HepG2 (cell line): Measurements from ENCODE around the gene TRIM67. TPM values are rescaled to one million over a fixed set of nuclear protein-coding genes. Genes with fewer than 3 reads are reported as not detected.

Experiments
- ERF ChIP-seq: IDR thresholded peaks from 2 replicates; pipeline ENCODE4 v1.6.1; 2018; ENCODE audit warnings: missing biosample characterization, missing genetic modification reagents
- FOSL2 ChIP-seq: sonication (generic); formaldehyde crosslinking; IDR thresholded peaks from 2 replicates; pipeline ENCODE4 v1.4.0; 2020; ENCODE audit warnings: missing genetic modification reagents
- JARID2 ChIP-seq: sonication (generic); formaldehyde crosslinking; IDR thresholded peaks from 2 replicates; pipeline ENCODE4 v1.8.1; 2023; ENCODE audit warnings: missing genetic modification reagents, inconsistent platforms; ENCODE audit not compliant: insufficient replicate concordance
- MBNL3 ChIP-seq: fragments of 250-450 bp; sonication (Bioruptor Pico); conservative IDR thresholded peaks from 2 replicates; pipeline ENCODE4 v1.8.0; 2022; ENCODE audit warnings: mild to moderate bottlenecking, inconsistent platforms
- SIX1 ChIP-seq: sonication (generic); formaldehyde crosslinking; IDR thresholded peaks from 2 replicates; pipeline ENCODE4 v1.4.0; 2020; ENCODE audit warnings: missing genetic modification reagents, borderline replicate concordance
- TEAD2 ChIP-seq: sonication (generic); formaldehyde crosslinking; IDR thresholded peaks from 2 replicates; pipeline ENCODE4 v1.9.0; 2021; ENCODE audit warnings: missing genetic modification reagents
- TOE1 ChIP-seq: sonication (generic); formaldehyde crosslinking; IDR thresholded peaks from 2 replicates; pipeline ENCODE4 v1.4.0; 2020; ENCODE audit warnings: mild to moderate bottlenecking, missing genetic modification reagents
- TOPORS ChIP-seq: sonication (generic); formaldehyde crosslinking; IDR thresholded peaks from 2 replicates; pipeline ENCODE4 v1.8.0; 2023; ENCODE audit warnings: mild to moderate bottlenecking, missing genetic modification reagents
- ZMYM4 ChIP-seq: sonication (generic); formaldehyde crosslinking; IDR thresholded peaks from 2 replicates; pipeline ENCODE4 v1.8.1; 2023; ENCODE audit warnings: mild to moderate bottlenecking, missing genetic modification reagents
- ZNF101 ChIP-seq: sonication (generic); formaldehyde crosslinking; IDR thresholded peaks from 2 replicates; pipeline ENCODE4 v1.4.0; 2020; ENCODE audit warnings: mild to moderate bottlenecking, low read depth, missing genetic modification reagents, borderline replicate concordance
- ZNF496 ChIP-seq: sonication (generic); formaldehyde crosslinking; IDR thresholded peaks from 2 replicates; pipeline ENCODE4 v1.8.1; 2023; ENCODE audit warnings: mild to moderate bottlenecking, moderate library complexity, missing genetic modification reagents; ENCODE audit not compliant: insufficient replicate concordance
- ZNF841 ChIP-seq: sonication (generic); formaldehyde crosslinking; IDR thresholded peaks from 2 replicates; pipeline ENCODE4 v1.8.1; 2023; ENCODE audit warnings: missing genetic modification reagents, borderline replicate concordance
- polyA plus RNA-seq, 8 experiments: library from polyadenylated mRNA; depleted of rRNA in 3 of 8; stranded (reverse) in 7 of 8; unstranded in 1 of 8; fragments of >200 nt; fragmentation: Illumina TruSeq in 4 of 8; extraction: Trizol in 4 of 8; gene quantifications; 2 replicates each; pipeline versions ENCODE4 v1.2.1 to v1.2.3, GENCODE V29; 2011 to 2016; ENCODE audit warnings: low read depth in 4 of 8, missing spikeins in 1 of 8, mixed read lengths in 1 of 8; ENCODE audit not compliant: insufficient read depth in 1 of 8
- total RNA-seq, 5 experiments: library from RNA; depleted of rRNA; stranded (reverse); fragments of >200 nt; fragmentation: Illumina TruSeq; extraction: Trizol; gene quantifications; 2 replicates each; pipeline ENCODE4 v1.2.3, GENCODE V29; 2016; ENCODE audit warnings: low read depth in 1 of 5
- TF ChIP-seq, protein P1 (sequence below): sonication (generic); formaldehyde crosslinking; IDR thresholded peaks from 2 replicates; pipeline ENCODE4 v1.4.0; 2020; ENCODE audit warnings: missing genetic modification reagents, mild to moderate bottlenecking, borderline replicate concordance
- TF ChIP-seq, protein P2 (sequence below): IDR thresholded peaks from 2 replicates; pipeline ENCODE4 v1.6.1; 2016; ENCODE audit warnings: missing compliant biosample characterization, missing genetic modification reagents, borderline replicate concordance
- TF ChIP-seq, protein P3 (sequence below): IDR thresholded peaks from 2 replicates; pipeline ENCODE4 v1.4.0; 2020; ENCODE audit warnings: mild to moderate bottlenecking, missing genetic modification reagents
- TF ChIP-seq, protein P4 (sequence below): sonication (generic); formaldehyde crosslinking; IDR thresholded peaks from 2 replicates; pipeline ENCODE4 v1.8.1; 2022; ENCODE audit warnings: low read depth, mild to moderate bottlenecking, missing genetic modification reagents
- TF ChIP-seq, protein P5 (sequence below): sonication (generic); formaldehyde crosslinking; IDR thresholded peaks from 2 replicates; pipeline ENCODE4 v1.4.0; 2020; ENCODE audit warnings: mild to moderate bottlenecking, missing genetic modification reagents
- TF ChIP-seq, protein P6 (sequence below): sonication (generic); IDR thresholded peaks from 2 replicates; pipeline ENCODE4 v1.6.1; 2016; ENCODE audit warnings: low read depth, borderline replicate concordance

TRIM67 gene
- total and polyA plus RNA-seq, 2 of the 13 experiments (the other 11 are each of a cell fraction or from before 2014, with no cell fraction given) = not detected

DNA sequence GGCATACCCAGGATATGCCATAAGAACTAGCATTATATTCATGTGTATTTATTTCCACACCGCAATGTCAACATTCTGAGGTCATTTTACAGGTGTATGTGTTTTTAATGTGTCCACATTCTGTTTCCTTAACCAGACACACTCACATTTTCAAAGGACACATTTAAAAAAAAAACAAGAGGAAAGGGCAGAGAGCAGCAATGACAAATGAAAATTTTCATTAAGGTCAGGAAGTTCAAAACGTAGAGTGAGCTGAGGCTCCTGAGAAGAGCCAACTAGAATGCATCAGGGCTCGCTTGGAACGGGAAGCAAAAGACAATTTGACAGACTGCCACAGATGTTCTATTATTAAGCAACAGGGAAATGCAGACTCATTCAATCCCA lies 74.3 kb downstream of the TRIM67 start (continued):
- TF ChIP-seq, protein P1, sequence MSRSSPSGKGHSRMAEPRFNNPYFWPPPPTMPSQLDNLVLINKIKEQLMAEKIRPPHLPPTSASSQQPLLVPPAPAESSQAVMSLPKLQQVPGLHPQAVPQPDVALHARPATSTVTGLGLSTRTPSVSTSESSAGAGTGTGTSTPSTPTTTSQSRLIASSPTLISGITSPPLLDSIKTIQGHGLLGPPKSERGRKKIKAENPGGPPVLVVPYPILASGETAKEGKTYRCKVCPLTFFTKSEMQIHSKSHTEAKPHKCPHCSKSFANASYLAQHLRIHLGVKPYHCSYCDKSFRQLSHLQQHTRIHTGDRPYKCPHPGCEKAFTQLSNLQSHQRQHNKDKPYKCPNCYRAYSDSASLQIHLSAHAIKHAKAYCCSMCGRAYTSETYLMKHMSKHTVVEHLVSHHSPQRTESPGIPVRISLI (CRISPR knock-in tag) = peak; percentile 93
- TF ChIP-seq ERF (CRISPR knock-in tag) (no peak), FOSL2 (CRISPR knock-in tag) (peak; percentile 45; the same call in 1 of the 2 replicates), JARID2 (CRISPR knock-in tag) (no peak), SIX1 (CRISPR knock-in tag) (no peak), ZMYM4 (no peak), TEAD2 (CRISPR knock-in tag) (no peak), TOPORS (CRISPR knock-in tag) (no peak), ZNF496 (CRISPR knock-in tag) (no peak), ZNF841 (CRISPR knock-in tag) (no peak), MBNL3 (CRISPR knock-in tag) (no peak), TOE1 (CRISPR knock-in tag) (no peak), ZNF101 (no peak)
- TF ChIP-seq, protein P2, sequence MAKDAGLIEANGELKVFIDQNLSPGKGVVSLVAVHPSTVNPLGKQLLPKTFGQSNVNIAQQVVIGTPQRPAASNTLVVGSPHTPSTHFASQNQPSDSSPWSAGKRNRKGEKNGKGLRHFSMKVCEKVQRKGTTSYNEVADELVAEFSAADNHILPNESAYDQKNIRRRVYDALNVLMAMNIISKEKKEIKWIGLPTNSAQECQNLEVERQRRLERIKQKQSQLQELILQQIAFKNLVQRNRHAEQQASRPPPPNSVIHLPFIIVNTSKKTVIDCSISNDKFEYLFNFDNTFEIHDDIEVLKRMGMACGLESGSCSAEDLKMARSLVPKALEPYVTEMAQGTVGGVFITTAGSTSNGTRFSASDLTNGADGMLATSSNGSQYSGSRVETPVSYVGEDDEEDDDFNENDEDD (CRISPR knock-in tag) = no peak
- TF ChIP-seq, protein P3, sequence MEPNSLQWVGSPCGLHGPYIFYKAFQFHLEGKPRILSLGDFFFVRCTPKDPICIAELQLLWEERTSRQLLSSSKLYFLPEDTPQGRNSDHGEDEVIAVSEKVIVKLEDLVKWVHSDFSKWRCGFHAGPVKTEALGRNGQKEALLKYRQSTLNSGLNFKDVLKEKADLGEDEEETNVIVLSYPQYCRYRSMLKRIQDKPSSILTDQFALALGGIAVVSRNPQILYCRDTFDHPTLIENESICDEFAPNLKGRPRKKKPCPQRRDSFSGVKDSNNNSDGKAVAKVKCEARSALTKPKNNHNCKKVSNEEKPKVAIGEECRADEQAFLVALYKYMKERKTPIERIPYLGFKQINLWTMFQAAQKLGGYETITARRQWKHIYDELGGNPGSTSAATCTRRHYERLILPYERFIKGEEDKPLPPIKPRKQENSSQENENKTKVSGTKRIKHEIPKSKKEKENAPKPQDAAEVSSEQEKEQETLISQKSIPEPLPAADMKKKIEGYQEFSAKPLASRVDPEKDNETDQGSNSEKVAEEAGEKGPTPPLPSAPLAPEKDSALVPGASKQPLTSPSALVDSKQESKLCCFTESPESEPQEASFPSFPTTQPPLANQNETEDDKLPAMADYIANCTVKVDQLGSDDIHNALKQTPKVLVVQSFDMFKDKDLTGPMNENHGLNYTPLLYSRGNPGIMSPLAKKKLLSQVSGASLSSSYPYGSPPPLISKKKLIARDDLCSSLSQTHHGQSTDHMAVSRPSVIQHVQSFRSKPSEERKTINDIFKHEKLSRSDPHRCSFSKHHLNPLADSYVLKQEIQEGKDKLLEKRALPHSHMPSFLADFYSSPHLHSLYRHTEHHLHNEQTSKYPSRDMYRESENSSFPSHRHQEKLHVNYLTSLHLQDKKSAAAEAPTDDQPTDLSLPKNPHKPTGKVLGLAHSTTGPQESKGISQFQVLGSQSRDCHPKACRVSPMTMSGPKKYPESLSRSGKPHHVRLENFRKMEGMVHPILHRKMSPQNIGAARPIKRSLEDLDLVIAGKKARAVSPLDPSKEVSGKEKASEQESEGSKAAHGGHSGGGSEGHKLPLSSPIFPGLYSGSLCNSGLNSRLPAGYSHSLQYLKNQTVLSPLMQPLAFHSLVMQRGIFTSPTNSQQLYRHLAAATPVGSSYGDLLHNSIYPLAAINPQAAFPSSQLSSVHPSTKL (CRISPR knock-in tag) = peak; percentile 89
- TF ChIP-seq, protein P4, sequence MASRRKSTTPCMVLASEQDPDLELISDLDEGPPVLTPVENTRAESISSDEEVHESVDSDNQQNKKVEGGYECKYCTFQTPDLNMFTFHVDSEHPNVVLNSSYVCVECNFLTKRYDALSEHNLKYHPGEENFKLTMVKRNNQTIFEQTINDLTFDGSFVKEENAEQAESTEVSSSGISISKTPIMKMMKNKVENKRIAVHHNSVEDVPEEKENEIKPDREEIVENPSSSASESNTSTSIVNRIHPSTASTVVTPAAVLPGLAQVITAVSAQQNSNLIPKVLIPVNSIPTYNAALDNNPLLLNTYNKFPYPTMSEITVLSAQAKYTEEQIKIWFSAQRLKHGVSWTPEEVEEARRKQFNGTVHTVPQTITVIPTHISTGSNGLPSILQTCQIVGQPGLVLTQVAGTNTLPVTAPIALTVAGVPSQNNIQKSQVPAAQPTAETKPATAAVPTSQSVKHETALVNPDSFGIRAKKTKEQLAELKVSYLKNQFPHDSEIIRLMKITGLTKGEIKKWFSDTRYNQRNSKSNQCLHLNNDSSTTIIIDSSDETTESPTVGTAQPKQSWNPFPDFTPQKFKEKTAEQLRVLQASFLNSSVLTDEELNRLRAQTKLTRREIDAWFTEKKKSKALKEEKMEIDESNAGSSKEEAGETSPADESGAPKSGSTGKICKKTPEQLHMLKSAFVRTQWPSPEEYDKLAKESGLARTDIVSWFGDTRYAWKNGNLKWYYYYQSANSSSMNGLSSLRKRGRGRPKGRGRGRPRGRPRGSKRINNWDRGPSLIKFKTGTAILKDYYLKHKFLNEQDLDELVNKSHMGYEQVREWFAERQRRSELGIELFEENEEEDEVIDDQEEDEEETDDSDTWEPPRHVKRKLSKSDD (CRISPR knock-in tag) = no peak
- TF ChIP-seq, protein P5, sequence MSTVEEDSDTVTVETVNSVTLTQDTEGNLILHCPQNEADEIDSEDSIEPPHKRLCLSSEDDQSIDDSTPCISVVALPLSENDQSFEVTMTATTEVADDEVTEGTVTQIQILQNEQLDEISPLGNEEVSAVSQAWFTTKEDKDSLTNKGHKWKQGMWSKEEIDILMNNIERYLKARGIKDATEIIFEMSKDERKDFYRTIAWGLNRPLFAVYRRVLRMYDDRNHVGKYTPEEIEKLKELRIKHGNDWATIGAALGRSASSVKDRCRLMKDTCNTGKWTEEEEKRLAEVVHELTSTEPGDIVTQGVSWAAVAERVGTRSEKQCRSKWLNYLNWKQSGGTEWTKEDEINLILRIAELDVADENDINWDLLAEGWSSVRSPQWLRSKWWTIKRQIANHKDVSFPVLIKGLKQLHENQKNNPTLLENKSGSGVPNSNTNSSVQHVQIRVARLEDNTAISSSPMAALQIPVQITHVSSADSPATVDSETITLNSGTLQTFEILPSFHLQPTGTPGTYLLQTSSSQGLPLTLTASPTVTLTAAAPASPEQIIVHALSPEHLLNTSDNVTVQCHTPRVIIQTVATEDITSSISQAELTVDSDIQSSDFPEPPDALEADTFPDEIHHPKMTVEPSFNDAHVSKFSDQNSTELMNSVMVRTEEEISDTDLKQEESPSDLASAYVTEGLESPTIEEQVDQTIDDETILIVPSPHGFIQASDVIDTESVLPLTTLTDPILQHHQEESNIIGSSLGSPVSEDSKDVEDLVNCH (CRISPR knock-in tag) = no peak
- TF ChIP-seq, protein P6, sequence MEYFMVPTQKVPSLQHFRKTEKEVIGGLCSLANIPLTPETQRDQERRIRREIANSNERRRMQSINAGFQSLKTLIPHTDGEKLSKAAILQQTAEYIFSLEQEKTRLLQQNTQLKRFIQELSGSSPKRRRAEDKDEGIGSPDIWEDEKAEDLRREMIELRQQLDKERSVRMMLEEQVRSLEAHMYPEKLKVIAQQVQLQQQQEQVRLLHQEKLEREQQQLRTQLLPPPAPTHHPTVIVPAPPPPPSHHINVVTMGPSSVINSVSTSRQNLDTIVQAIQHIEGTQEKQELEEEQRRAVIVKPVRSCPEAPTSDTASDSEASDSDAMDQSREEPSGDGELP = no peak
